HepG2 (cell line): ENCODE data around the gene INSIG1. TPM values are rescaled to one million over a fixed set of nuclear protein-coding genes. Genes with fewer than 3 reads are reported as not detected.

ENCODE experiments used
- ATAC-seq: fragments of 200-7000 bp; cut with Tn5 transposase; 3 replicates; pipeline ENCODE4 v1.9.1; 2020; ENCODE audit warnings: mild to moderate bottlenecking, moderate library complexity
- BruUV-seq: library from RNA; stranded (reverse); fragments of 400-500 nt; replicated peaks from 2 replicates; lab custom pipeline; 2021; lab: Mats Ljungman, UMichigan
- CTCF ChIA-PET: fragments of 300-600 bp; formaldehyde crosslinking; extraction: SDS; loops from one replicate; lab custom pipeline; 2021; ENCODE audit warnings: low total read pairs, inconsistent platforms, low intra/inter-chr PET ratio; lab: Yijun Ruan, JAX
- POLR2A ChIA-PET: fragments of 350-600 bp; sonication (Branson Sonifier 250); formaldehyde crosslinking; loops from one replicate; lab custom pipeline; 2020; ENCODE audit warnings: antibody characterized with exemption, inconsistent platforms; lab: Yijun Ruan, JAX
- DNase-seq: peaks from one replicate; pipeline ENCODE4 v3.0.0-alpha.2; 2015; ENCODE audit warnings: low spot score
- FAIRE-seq: peaks from 3 replicates; lab custom pipeline; 2011; peaks lifted over from hg19 to GRCh38; lab: Jason Lieb, UNC
- H2AFZ ChIP-seq: one replicate; pipeline ENCODE4 v1.6.1; 2011; ENCODE audit warnings: low read length, inconsistent platforms
- H3K27ac ChIP-seq: fragments of 300-600 bp; 3 replicates; pipeline ENCODE4 v1.8.0; 2011; ENCODE audit warnings: mixed run types, mild to moderate bottlenecking, mixed read lengths, low read length, inconsistent platforms; ENCODE audit not compliant: insufficient read depth; ENCODE audit errors: extremely low read length
- H3K27me3 ChIP-seq, 2 experiments: fragments of 200-600 bp in 1 of 2; 2 replicates in 1 of 2; 3 replicates in 1 of 2; pipeline versions ENCODE4 v1.6.0 to v1.8.0; 2011; ENCODE audit warnings: low read length in 2 of 2, mild to moderate bottlenecking in 2 of 2, moderate library complexity in 2 of 2, inconsistent platforms in 1 of 2; ENCODE audit not compliant: insufficient read depth in 2 of 2, control insufficient read depth in 1 of 2
- H3K36me3 ChIP-seq, 2 experiments: fragments of 200-600 bp in 1 of 2; replicated peaks in 1 of 2; 2 replicates in 1 of 2; 3 replicates in 1 of 2; pipeline versions ENCODE4 v1.5.1 to v1.8.0; 2011; ENCODE audit warnings: low read length in 2 of 2, inconsistent platforms in 1 of 2; ENCODE audit not compliant: insufficient read depth in 2 of 2, control insufficient read depth in 1 of 2
- H3K4me1 ChIP-seq: 2 replicates; pipeline ENCODE4 v1.5.1; 2012; ENCODE audit warnings: low read length, inconsistent platforms; ENCODE audit not compliant: insufficient read depth
- H3K4me2 ChIP-seq: 2 replicates; pipeline ENCODE4 v1.6.0; 2011; ENCODE audit warnings: low read depth, low read length, inconsistent platforms
- H3K4me3 ChIP-seq, 3 experiments: fragments of 200-600 bp in 1 of 3; sonication (generic), shearing (Covaris generic) in 1 of 3; replicated peaks in 1 of 3; 2 replicates each; pipeline ENCODE4 v1.5.1; 2011 to 2016; ENCODE audit warnings: low read length in 3 of 3, inconsistent platforms in 2 of 3, low read depth in 2 of 3, mild to moderate bottlenecking in 2 of 3, control low read depth in 1 of 3, mixed read lengths in 1 of 3; ENCODE audit not compliant: insufficient read depth in 1 of 3
- H3K79me2 ChIP-seq: one replicate; pipeline ENCODE4 v1.6.1; 2011; ENCODE audit warnings: low read length, inconsistent platforms; ENCODE audit not compliant: insufficient read depth
- H3K9ac ChIP-seq: 2 replicates; pipeline ENCODE4 v1.6.0; 2011; ENCODE audit warnings: mild to moderate bottlenecking, low read depth, low read length, inconsistent platforms; ENCODE audit not compliant: insufficient read depth
- H3K9me3 ChIP-seq: 2 replicates; pipeline ENCODE4 v1.5.1; 2012; ENCODE audit warnings: mild to moderate bottlenecking, low read length
- H4K20me1 ChIP-seq: 2 replicates; pipeline ENCODE4 v1.6.0; 2011; ENCODE audit warnings: inconsistent platforms, mild to moderate bottlenecking, low read length, moderate library complexity; ENCODE audit not compliant: insufficient read depth
- ARNTL ChIP-seq: sonication (generic); formaldehyde crosslinking; IDR thresholded peaks from 2 replicates; pipeline ENCODE4 v1.4.0; 2020; ENCODE audit warnings: mild to moderate bottlenecking, missing genetic modification reagents
- CEBPZ ChIP-seq: IDR thresholded peaks from 2 replicates; pipeline ENCODE4 v1.6.1; 2012; ENCODE audit warnings: low read length, improper control_type of control experiment
- GATAD2A ChIP-seq: IDR thresholded peaks from 2 replicates; pipeline ENCODE4 v1.6.1; 2016
- HINFP ChIP-seq: sonication (generic); formaldehyde crosslinking; IDR thresholded peaks from 2 replicates; pipeline ENCODE4 v1.4.0; 2020; ENCODE audit warnings: low read depth, mild to moderate bottlenecking, missing genetic modification reagents
- KDM4B ChIP-seq: sonication (generic); formaldehyde crosslinking; IDR thresholded peaks from 2 replicates; pipeline ENCODE4 v1.4.0; 2020; ENCODE audit warnings: missing genetic modification reagents
- MED1 ChIP-seq: sonication (generic); formaldehyde crosslinking; IDR thresholded peaks from 2 replicates; pipeline ENCODE4 v1.4.0; 2020; ENCODE audit warnings: missing genetic modification reagents
- NR0B2 ChIP-seq: sonication (generic); formaldehyde crosslinking; IDR thresholded peaks from 2 replicates; pipeline ENCODE4 v1.4.0; 2020; ENCODE audit warnings: mild to moderate bottlenecking, missing genetic modification reagents
- NR2F1 ChIP-seq, 2 experiments: fragments of 450-650 bp in 1 of 2; formaldehyde crosslinking in 1 of 2; IDR thresholded peaks; 2 replicates each; pipeline versions ENCODE4 v1.5.0 to v1.6.1; 2016 to 2020; ENCODE audit warnings: mild to moderate bottlenecking in 1 of 2, missing compliant biosample characterization in 1 of 2, missing genetic modification reagents in 1 of 2, moderate library complexity in 1 of 2
- ZNF468 ChIP-seq: sonication (generic); formaldehyde crosslinking; IDR thresholded peaks from 2 replicates; pipeline ENCODE4 v1.8.0; 2022; ENCODE audit warnings: mild to moderate bottlenecking, moderate library complexity, missing genetic modification reagents
- ZNF496 ChIP-seq: sonication (generic); formaldehyde crosslinking; IDR thresholded peaks from 2 replicates; pipeline ENCODE4 v1.8.1; 2023; ENCODE audit warnings: mild to moderate bottlenecking, moderate library complexity, missing genetic modification reagents; ENCODE audit not compliant: insufficient replicate concordance
- ZNF552 ChIP-seq: sonication (generic); formaldehyde crosslinking; IDR thresholded peaks from 2 replicates; pipeline ENCODE4 v1.9.0; 2022; ENCODE audit warnings: missing genetic modification reagents, mild to moderate bottlenecking, borderline replicate concordance
- ZSCAN5A ChIP-seq: sonication (generic); formaldehyde crosslinking; IDR thresholded peaks from 2 replicates; pipeline ENCODE4 v1.8.0; 2022; ENCODE audit warnings: mild to moderate bottlenecking, missing genetic modification reagents, borderline replicate concordance
- WGBS: methylation state at CpG from one replicate; pipeline ENCODE4 v1.1.6; 2017; ENCODE audit warnings: low lambda C conversion rate; 5-methylcytosine and 5-hydroxymethylcytosine counted together
- in situ Hi-C: cut with HindIII; loops from 2 replicates; pipeline ENCODE4 v1.10.0; 2017; ENCODE audit warnings: low pct_unique_long_range_greater_than_20kb; ENCODE audit not compliant: extremely low pct_ligation_motif_present
- intact Hi-C: fragments of 100-400 bp; cut with micrococcal nuclease; formaldehyde crosslinking; loops from one replicate; pipeline ENCODE4 v1.10.0; 2022; ENCODE audit not compliant: unreplicated experiment
- polyA plus RNA-seq, 8 experiments: library from polyadenylated mRNA; depleted of rRNA in 3 of 8; stranded (reverse) in 7 of 8; unstranded in 1 of 8; fragments of >200 nt; fragmentation: Illumina TruSeq in 4 of 8; extraction: Trizol in 4 of 8; gene quantifications; 2 replicates each; pipeline versions ENCODE4 v1.2.1 to v1.2.3, GENCODE V29; 2011 to 2016; ENCODE audit warnings: low read depth in 4 of 8, missing spikeins in 1 of 8, mixed read lengths in 1 of 8; ENCODE audit not compliant: insufficient read depth in 1 of 8
- total RNA-seq, 5 experiments: library from RNA; depleted of rRNA; stranded (reverse); fragments of >200 nt; fragmentation: Illumina TruSeq; extraction: Trizol; gene quantifications; 2 replicates each; pipeline ENCODE4 v1.2.3, GENCODE V29; 2016; ENCODE audit warnings: low read depth in 1 of 5

Gene INSIG1
- total and polyA plus RNA-seq, 2 of the 13 experiments (the other 11 are each of a cell fraction or from before 2014, with no cell fraction given) = 0.07 to 0.11 TPM

- TF ChIP-seq ZSCAN5A (CRISPR knock-in tag) = no peak
- TF ChIP-seq NR2F1 (CRISPR knock-in tag; IDR thresholded peaks at IDR 0.05) = peak; percentile 58 to 67; a peak in 1 of 4 replicates
These were observed 6.6 kb upstream of the INSIG1 start (continued) for GRCh38 chr7:155291045-155291530.

- Histone ChIP-seq H3K36me3 (no peaks in the 10 kb centered on the region), H2AFZ (no peak overlapping the region), H4K20me1 (no peaks in the 10 kb centered on the region), H3K9me3 (no peaks in the 10 kb centered on the region), H3K4me3 (no peak overlapping the region), H3K4me2 (no peak overlapping the region), H3K27ac (no peak overlapping the region), H3K9ac (no peak overlapping the region), H3K79me2 (no peaks in the 10 kb centered on the region), H3K4me1 (no peaks in the 10 kb centered on the region), H3K27me3 (peaks cover 4 to 23% of the 10 kb centered on the region in 2 experiments; a peak in 4 of 5 replicates)
- POLR2A ChIA-PET = no interaction called here
- 12% methylated on average over 5 of the region's 5 CpGs for WGBS
- CTCF ChIA-PET = no interaction called here
- in situ Hi-C loops = no loop called here
- intact Hi-C loops = no loop called here
- DNase-seq (no peak), FAIRE-seq (no peak), ATAC-seq (no peak)
- BruUV-seq = no TSS peak
- no peak for TF ChIP-seq ZNF468
- no peak for TF ChIP-seq HINFP (CRISPR knock-in tag)
- TF ChIP-seq CEBPZ = no peak
- no peak for TF ChIP-seq KDM4B (CRISPR knock-in tag)
- TF ChIP-seq NR0B2 = no peak
- no peak for TF ChIP-seq ZNF496 (CRISPR knock-in tag)
- no peak for TF ChIP-seq ZNF552 (CRISPR knock-in tag)
- no peak for TF ChIP-seq MED1 (CRISPR knock-in tag)
- no peak for TF ChIP-seq GATAD2A (CRISPR knock-in tag)
- TF ChIP-seq ARNTL (CRISPR knock-in tag) = no peak
These were observed 5.9 kb upstream of the INSIG1 start for GRCh38 chr7:155291729-155292128.
